ENCODE data around the gene RXRA.

RXRA gene

DNA sequence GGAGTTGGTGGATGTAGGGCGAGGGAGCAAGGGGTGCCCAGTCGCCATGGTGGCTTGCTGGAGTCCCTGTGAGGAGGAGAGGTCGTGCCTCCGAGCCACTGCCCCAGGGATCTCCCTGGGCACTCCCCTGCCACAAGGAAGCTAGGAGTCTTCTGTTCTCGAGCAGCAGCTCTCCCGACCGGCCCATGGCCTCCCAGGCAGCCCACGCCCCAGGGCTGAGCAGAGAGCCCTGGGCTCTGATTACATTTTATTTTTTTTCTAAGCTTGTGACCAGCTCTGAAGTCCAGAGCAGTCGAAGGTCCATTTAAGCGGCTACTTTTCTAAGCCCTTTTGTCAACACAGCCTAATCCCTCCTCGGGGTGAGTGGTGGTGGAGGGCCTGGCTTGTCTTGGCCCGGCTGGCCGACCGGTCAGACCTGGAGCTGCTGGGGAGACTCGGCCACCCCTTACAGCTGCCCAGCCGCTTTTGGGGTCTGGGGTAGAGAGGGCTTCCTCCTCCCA lies 2.1 kb downstream of the RXRA start:
- no peak overlapping the region for H3K27ac ChIP-seq
- TF ChIP-seq CTCF (IDR thresholded peaks at IDR 0.05) (no peak), ZFX (IDR thresholded peaks at IDR 0.05; ENCODE audit: borderline replicate concordance) (no peak)

- no peak overlapping the region for H3K27ac ChIP-seq
Measured at GRCh38 chr9:134328841-134329575, 2.8 kb downstream of the RXRA start.

GRCh38 chr9:134329576-134329855 lies 3.3 kb downstream of the RXRA start:
- no peak for TF ChIP-seq ZFX (IDR thresholded peaks at IDR 0.05; ENCODE audit: borderline replicate concordance)
- TF ChIP-seq CTCF (IDR thresholded peaks at IDR 0.05), result no peak
- no peak overlapping the region for H3K27ac ChIP-seq

More at GRCh38 chr9:134328841-134329575, 2.8 kb downstream of the RXRA start:
- TF ChIP-seq CTCF (IDR thresholded peaks at IDR 0.05), result no peak
- TF ChIP-seq ZFX (IDR thresholded peaks at IDR 0.05; ENCODE audit: borderline replicate concordance), result no peak

GRCh38 chr9:134329886-134330285 lies 3.6 kb downstream of the RXRA start:
- no peak for TF ChIP-seq ZFX (IDR thresholded peaks at IDR 0.05; ENCODE audit: borderline replicate concordance)
- no peak for TF ChIP-seq CTCF (IDR thresholded peaks at IDR 0.05)
- H3K27ac ChIP-seq, result no peak overlapping the region

GRCh38 chr9:134330590-134330989 lies 4.3 kb downstream of the RXRA start:
- no peak for TF ChIP-seq ZFX (IDR thresholded peaks at IDR 0.05; ENCODE audit: borderline replicate concordance)
- TF ChIP-seq CTCF (IDR thresholded peaks at IDR 0.05), result no peak
- H3K27ac ChIP-seq, result no peak overlapping the region

GRCh38 chr9:134331186-134332025 lies 5.2 kb downstream of the RXRA start:
- TF ChIP-seq ZFX (IDR thresholded peaks at IDR 0.05; ENCODE audit: borderline replicate concordance), result no peak
- TF ChIP-seq CTCF (IDR thresholded peaks at IDR 0.05), result no peak
- H3K27ac ChIP-seq, result no peak overlapping the region

DNA sequence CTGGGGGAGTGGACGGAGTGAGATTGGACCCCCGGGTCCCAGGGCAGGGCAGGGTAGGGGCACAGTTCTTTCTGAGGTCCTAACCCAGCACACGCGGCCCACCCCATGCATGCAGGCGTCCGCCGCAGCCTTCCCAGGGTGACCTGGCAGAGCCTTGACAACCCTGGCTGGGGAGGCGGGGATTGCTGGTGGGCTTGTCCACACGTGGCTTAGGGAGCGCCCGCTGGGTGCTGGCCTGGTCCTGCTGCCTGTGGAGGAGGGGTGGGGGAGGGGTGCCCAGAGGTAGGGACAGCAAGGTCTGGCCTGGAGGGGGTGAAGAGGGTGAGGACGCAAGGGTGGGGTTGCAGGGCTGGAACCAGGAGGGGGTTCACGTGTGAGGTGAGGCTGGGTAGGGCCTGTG lies 6.0 kb downstream of the RXRA start:
- no peak overlapping the region for H3K27ac ChIP-seq
- TF ChIP-seq ZFX (IDR thresholded peaks at IDR 0.05; ENCODE audit: borderline replicate concordance) (no peak), CTCF (IDR thresholded peaks at IDR 0.05) (no peak)

All from 22Rv1 (cell line).